ENCODE measurements around the gene FOXO3.

DNA sequence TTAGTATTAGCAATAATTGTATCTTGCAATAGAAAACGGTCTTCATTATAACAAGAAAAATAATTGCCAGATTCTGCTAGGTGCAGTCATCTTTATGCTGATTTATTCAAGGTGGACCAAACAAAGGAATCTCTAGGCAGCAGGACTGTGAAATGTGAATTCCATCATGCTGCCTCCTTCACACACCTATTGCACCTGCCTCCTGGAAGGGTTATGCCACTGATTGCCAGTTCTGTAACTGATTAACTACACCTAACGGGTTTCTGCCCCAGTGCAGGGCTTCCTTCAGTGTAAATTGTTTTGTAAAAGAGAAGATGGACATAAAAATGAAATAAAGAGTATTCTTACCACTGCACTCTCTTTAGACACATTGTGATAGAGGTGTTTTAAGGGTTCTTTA, 96.1 kb downstream of the FOXO3 start:
- TF ChIP-seq POLR2A (IDR thresholded peaks at IDR 0.05) (no peak), EP300 (IDR thresholded peaks at IDR 0.05) (no peak)
